Osteocyte (in vitro differentiated cells): ENCODE results near the gene SLC25A22. TPM values are rescaled to one million over a fixed set of nuclear protein-coding genes. Genes with fewer than 3 reads are reported as not detected.

ENCODE experiments used
- DNase-seq: peaks from one replicate; pipeline ENCODE4 v3.0.0; 2021; ENCODE audit warnings: mixed read lengths; ENCODE audit not compliant: unreplicated experiment; ENCODE audit errors: extremely low spot score
- H3K27ac Mint-ChIP-seq: one replicate; pipeline ENCODE4 v1.8.0; 2021; ENCODE audit warnings: mild to moderate bottlenecking, mixed read lengths; ENCODE audit not compliant: unreplicated experiment
- H3K27me3 Mint-ChIP-seq: one replicate; pipeline ENCODE4 v1.8.0; 2021; ENCODE audit warnings: mixed read lengths; ENCODE audit not compliant: unreplicated experiment
- H3K36me3 Mint-ChIP-seq: one replicate; pipeline ENCODE4 v1.8.0; 2021; ENCODE audit warnings: mixed read lengths; ENCODE audit not compliant: unreplicated experiment
- H3K4me1 Mint-ChIP-seq: one replicate; pipeline ENCODE4 v1.8.0; 2021; ENCODE audit warnings: mixed read lengths; ENCODE audit not compliant: unreplicated experiment
- H3K4me3 Mint-ChIP-seq: one replicate; pipeline ENCODE4 v1.8.0; 2021; ENCODE audit warnings: mild to moderate bottlenecking, moderate library complexity, mixed read lengths; ENCODE audit not compliant: unreplicated experiment
- H3K9me3 Mint-ChIP-seq: one replicate; pipeline ENCODE4 v1.8.0; 2021; ENCODE audit warnings: mixed read lengths; ENCODE audit not compliant: unreplicated experiment
- CTCF ChIP-seq: fragments of 200-600 bp; sonication (generic); IDR thresholded peaks from 2 replicates; pipeline ENCODE4 v1.5.0; 2021; ENCODE audit warnings: antibody characterized with exemption, mild to moderate bottlenecking, moderate library complexity
- total RNA-seq: library from RNA; stranded (reverse); gene quantifications from 2 replicates; pipeline ENCODE4 v1.2.1, GENCODE V29; 2021

SLC25A22 gene
- total RNA-seq, 1 donor from 2014 or later, result 19.7 TPM

- peak overlapping the region; percentile 38 for H3K4me3 Mint-ChIP-seq
- no peaks in the 10 kb centered on the region for H3K27me3 Mint-ChIP-seq
- peaks cover 27% of the 10 kb centered on the region for H3K4me1 Mint-ChIP-seq
- peak overlapping the region; percentile 50 for H3K27ac Mint-ChIP-seq
- DNase-seq, result no peak
- no peak for TF ChIP-seq CTCF
- H3K36me3 Mint-ChIP-seq, result peaks cover 2% of the 10 kb centered on the region
- no peaks in the 10 kb centered on the region for H3K9me3 Mint-ChIP-seq
Observed at GRCh38 chr11:749731-750130, 48.4 kb downstream of the SLC25A22 start.

GRCh38 chr11:748007-748359, 50.1 kb downstream of the SLC25A22 start:
- H3K36me3 Mint-ChIP-seq, result peaks cover 2% of the 10 kb centered on the region
- peaks cover 27% of the 10 kb centered on the region for H3K4me1 Mint-ChIP-seq
- peak overlapping the region; percentile 87 for H3K4me3 Mint-ChIP-seq
- H3K27me3 Mint-ChIP-seq, result no peaks in the 10 kb centered on the region
- H3K27ac Mint-ChIP-seq, result peak overlapping the region; percentile 90
- H3K9me3 Mint-ChIP-seq, result no peaks in the 10 kb centered on the region
- no peak for DNase-seq
- TF ChIP-seq CTCF, result no peak

GRCh38 chr11:747158-748006, 50.7 kb downstream of the SLC25A22 start, which contains the start of gene TALDO1:
Gene TALDO1 (plus strand): TSS chr11:747464. CDS start chr11:747482, 18 bp downstream.
- H3K27ac Mint-ChIP-seq, result peak within 1 kb of the TSS; percentile 90
- no peaks in the 10 kb centered on the region for H3K9me3 Mint-ChIP-seq
- peak within 1 kb of the TSS; percentile 87 for H3K4me3 Mint-ChIP-seq
- DNase-seq, result peak; percentile 98
- H3K27me3 Mint-ChIP-seq, result no peaks in the 10 kb centered on the region
- peaks cover 2% of the 10 kb centered on the region for H3K36me3 Mint-ChIP-seq
- TF ChIP-seq CTCF, result peak; percentile 22
- peaks cover 27% of the 10 kb centered on the region for H3K4me1 Mint-ChIP-seq

- no peaks in the 10 kb centered on the region for H3K27me3 Mint-ChIP-seq
- no peak for DNase-seq
- peaks cover 27% of the 10 kb centered on the region for H3K4me1 Mint-ChIP-seq
- H3K4me3 Mint-ChIP-seq, result peak overlapping the region; percentile 87
- H3K36me3 Mint-ChIP-seq, result peaks cover 2% of the 10 kb centered on the region
- H3K9me3 Mint-ChIP-seq, result no peaks in the 10 kb centered on the region
- peak overlapping the region; percentile 76 for H3K27ac Mint-ChIP-seq
- TF ChIP-seq CTCF, result no peak
Observed at GRCh38 chr11:746289-747157, 51.6 kb downstream of the SLC25A22 start.

GRCh38 chr11:745428-745827, 52.7 kb downstream of the SLC25A22 start:
- no peak overlapping the region for H3K4me3 Mint-ChIP-seq
- no peak overlapping the region for H3K27ac Mint-ChIP-seq
- H3K27me3 Mint-ChIP-seq, result no peaks in the 10 kb centered on the region
- TF ChIP-seq CTCF, result no peak
- peaks cover 27% of the 10 kb centered on the region for H3K4me1 Mint-ChIP-seq
- H3K36me3 Mint-ChIP-seq, result peaks cover 2% of the 10 kb centered on the region
- H3K9me3 Mint-ChIP-seq, result no peaks in the 10 kb centered on the region
- no peak for DNase-seq
